Stomach (tissue), 4 donors: ENCODE results near the gene TFB1M.

Source experiments
- CTCF ChIP-seq, 7 experiments: fragments of 450-650 bp in 4 of 7; fragments of 200-600 bp in 3 of 7; sonication (generic) in 3 of 7; IDR thresholded peaks; one replicate each; pipeline ENCODE4 v1.5.1; 2016 to 2019; ENCODE audit warnings: antibody characterized with exemption in 7 of 7, control low read depth in 2 of 7, mild to moderate bottlenecking in 1 of 7
- EP300 ChIP-seq: sonication (generic); formaldehyde crosslinking; IDR thresholded peaks from one replicate; pipeline ENCODE4 v1.6.1; 2017; ENCODE audit warnings: antibody characterized with exemption
- POLR2A ChIP-seq, 4 donors: fragments of 450-650 bp; IDR thresholded peaks; one replicate each; pipeline ENCODE4 v1.6.1; 2016; ENCODE audit warnings: antibody characterized with exemption in 4 of 4, control low read depth in 2 of 4, mild to moderate bottlenecking in 1 of 4, moderate library complexity in 1 of 4
- POLR2AphosphoS5 ChIP-seq, 3 donors: sonication (generic); formaldehyde crosslinking; IDR thresholded peaks; one replicate each; pipeline ENCODE4 v1.6.1; 2016; ENCODE audit warnings: antibody characterized with exemption in 3 of 3

GRCh38 chr6:155301867-155302266, 12.4 kb downstream of the TFB1M start:
- TF ChIP-seq CTCF (IDR thresholded peaks at IDR 0.05): no peak
- no peak for TF ChIP-seq POLR2AphosphoS5 (IDR thresholded peaks at IDR 0.05)
- no peak for TF ChIP-seq POLR2A (IDR thresholded peaks at IDR 0.05)
- no peak for TF ChIP-seq EP300
